ENCODE data around the gene S100A13.
"Not testable (repeated sequence)": the region's sequence is repeated elsewhere in the genome, so short reads cannot be mapped to it uniquely, and the experiment has no call there.

S100A13 gene

GRCh38 chr1:153599847-153600246 lies 27.5 kb downstream of the S100A13 start:
- DNase-seq = no peak

DNA sequence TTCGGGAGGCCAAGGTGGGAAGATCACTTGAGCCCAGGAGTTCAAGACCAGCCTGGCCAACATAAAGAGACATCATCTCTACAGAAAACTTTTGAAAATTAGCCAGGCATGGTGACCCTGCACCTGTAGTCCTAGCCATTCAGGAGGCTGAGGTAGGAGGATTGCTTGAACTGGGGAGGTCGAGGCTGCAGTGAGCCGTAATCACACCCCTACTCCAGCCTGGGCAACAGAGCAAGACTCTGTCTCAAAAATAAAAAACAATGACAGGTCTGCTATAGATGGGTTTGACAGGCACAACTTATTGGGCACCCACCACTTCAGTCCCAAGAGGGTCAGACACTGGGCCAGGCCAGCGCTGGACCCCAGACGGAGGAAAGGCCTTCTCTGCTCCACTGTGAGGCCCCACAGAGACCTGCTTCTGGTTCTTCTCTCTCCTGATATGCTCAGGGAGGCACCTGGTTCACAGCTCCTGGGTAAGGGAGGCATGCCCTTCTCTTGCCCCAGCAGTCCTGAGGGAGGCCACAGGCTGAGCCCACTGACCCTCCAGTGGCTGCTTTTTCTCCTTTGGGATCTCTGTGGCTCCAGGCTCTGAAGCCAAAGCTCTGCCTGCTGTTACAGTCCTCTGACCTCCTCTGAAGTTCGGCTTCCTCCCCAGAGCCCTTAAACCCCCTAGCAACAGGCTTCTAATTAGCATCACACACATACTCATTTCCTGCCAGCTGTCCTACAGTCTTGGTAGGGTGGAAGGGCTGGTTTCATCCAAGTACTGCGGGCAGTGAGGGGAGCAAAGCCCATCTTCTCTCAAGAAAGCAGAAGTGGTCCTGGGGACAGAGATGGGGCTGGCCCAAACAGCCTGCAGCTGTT lies 28.8 kb downstream of the S100A13 start:
- DNase-seq = peak; percentile 21 to 78

DNA sequence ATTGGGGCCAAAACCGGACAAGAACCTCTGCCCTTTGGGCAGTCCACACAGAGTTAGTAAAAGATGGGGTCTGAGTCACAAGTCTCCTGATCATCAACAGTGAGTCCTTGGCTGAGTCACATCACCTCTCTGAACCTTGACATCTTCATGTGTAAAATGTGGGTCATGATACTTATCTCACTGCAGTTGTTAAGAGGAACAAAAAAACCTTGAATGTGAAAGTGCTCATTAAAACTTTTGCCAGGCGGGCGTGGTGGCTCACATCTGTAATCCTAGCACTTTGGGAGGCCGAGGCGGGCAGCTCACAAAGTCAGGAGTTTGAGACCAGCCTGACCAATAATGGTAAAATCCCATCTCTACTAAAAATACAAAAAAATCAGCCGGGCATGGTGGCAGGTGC lies 30.1 kb downstream of the S100A13 start:
- peak in 1 of 2 donors; percentile 15 for DNase-seq

DNA sequence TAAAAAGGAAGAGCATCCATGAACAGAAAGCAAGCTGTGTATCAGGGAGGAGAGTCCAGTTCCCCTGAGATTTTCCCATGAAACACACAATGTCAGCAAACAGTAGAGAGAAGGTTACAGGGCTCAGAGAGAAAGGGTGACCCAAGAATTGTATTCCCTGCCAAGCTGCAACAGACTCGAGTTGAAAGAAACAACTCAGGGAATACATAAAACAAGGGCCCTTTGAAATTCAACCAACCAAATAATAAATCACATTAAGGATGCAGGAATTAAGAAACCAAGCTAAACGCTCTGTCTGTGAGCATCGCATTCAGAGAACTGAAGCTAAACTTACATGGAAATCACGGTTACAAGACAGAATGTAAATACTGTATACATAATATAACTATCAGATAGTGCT lies 34.6 kb downstream of the S100A13 start:
- no peak for DNase-seq

DNA sequence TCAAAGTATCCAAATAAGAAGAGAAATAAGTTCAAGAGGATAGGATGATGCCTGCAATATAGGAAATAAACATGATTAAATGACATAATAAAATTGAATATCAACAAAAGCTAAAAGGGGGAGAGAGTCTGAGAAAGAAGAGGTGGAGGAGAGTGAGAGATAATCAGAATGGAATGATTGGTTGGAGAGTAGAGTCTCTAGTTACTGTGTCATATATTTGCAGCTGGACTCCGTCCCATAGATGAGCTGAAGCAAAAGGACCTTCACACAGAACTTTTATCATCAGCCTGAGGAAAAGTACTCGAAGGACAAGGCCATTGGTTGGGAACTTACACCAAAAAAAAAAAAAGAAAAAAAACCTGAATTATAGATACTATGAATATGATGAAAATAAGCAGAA lies 38.8 kb downstream of the S100A13 start:
- DNase-seq = no peak

GRCh38 chr1:153588033-153588432 lies 39.3 kb downstream of the S100A13 start:
- not testable (repeated sequence) for DNase-seq

GRCh38 chr1:153587314-153587713 lies 40.0 kb downstream of the S100A13 start:
- DNase-seq = no peak

DNA sequence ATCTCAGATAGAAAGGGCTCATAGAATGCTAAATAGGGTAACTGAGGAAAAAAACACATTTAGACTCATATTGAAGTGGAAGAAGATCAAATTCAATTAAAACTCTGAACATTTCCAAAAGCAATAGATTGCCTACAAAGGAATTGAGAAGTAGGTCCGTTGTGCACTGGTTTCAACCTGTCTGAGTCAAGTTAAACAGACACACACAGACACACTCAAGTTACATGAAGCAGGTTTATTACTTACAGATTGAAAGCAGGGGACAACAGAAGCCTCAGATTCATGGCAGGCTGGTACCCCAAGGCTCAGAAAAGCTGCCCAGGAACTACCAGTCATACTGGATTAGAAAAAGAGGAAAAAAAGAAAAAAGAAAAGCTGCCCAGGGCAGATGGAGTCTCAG lies 41.0 kb downstream of the S100A13 start:
- DNase-seq = no peak

GRCh38 chr1:153585006-153585405 lies 42.3 kb downstream of the S100A13 start:
- DNase-seq = no peak

GRCh38 chr1:153583976-153584375 lies 43.3 kb downstream of the S100A13 start:
- no peak for DNase-seq

- not testable (repeated sequence) for DNase-seq
Observed at GRCh38 chr1:153583514-153583913, 43.8 kb downstream of the S100A13 start.

DNA sequence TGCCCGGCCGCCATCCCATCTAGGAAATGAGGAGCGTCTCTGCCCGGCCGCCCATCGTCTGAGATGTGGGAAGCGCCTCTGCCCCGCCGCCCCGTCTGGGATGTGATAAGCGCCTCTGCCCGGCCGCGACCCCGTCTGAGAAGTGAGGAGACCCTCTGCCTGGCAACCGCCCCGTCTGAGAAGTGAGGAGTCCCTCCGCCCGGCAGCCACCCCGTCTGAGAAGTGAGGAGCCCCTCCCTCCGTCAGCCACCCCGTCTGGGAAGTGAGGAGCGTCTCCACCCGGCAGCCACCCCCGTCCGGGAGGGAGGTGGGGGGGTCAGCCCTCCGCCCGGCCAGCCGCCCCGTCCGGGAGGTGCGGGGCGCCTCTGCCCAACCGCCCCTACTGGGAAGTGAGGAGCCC lies 44.5 kb downstream of the S100A13 start:
- not testable (repeated sequence) for DNase-seq

GRCh38 chr1:153578936-153579335 lies 48.4 kb downstream of the S100A13 start:
- no peak for DNase-seq

- DNase-seq = no peak
Observed at GRCh38 chr1:153578490-153578889, 48.8 kb downstream of the S100A13 start.

- no peak for DNase-seq
Observed at GRCh38 chr1:153577624-153578051, 49.7 kb downstream of the S100A13 start.

DNA sequence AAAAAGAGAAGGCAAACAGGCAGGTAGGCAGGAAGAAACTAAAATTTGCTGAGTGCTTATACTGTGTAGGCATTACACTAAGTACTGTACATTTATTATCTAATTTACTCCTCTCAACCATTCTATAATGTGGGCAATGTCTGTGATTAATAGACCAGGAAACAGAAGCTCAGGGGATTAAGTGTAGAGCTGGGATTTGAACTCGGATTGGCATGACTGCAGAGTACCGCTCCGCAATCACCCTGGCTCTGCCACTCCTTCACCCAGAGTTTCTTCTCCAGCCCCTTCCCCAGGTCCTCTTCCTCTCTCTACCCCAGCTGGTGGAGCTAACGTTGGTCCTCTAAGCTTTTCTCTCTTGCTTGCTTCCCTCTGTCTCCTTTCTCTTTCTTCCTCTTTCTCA lies 50.2 kb downstream of the S100A13 start:
- no peak for DNase-seq

- not testable (repeated sequence) for DNase-seq
Observed at GRCh38 chr1:153575497-153575896, 51.8 kb downstream of the S100A13 start.

DNA sequence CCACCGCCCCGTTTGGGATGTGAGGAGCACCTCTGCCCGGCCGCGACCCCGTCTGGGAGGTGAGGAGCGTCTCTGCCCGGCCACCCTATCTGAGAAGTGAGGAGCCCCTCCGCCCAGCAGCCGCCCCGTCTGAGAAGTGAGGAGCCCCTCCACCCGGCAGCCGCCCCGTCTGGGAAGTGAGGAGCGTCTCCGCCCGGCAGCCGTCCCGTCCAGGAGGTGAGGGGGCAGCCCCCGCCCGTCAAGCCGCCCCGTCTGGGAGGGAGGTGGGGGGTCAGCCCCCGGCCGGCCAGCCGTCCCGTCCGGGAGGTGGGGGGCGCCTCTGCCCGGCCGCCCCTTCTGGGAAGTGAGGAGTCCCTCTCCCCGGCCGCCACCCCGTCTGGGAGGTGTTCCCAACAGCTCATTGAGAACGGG lies 52.2 kb downstream of the S100A13 start:
- not testable (repeated sequence) for DNase-seq

DNA sequence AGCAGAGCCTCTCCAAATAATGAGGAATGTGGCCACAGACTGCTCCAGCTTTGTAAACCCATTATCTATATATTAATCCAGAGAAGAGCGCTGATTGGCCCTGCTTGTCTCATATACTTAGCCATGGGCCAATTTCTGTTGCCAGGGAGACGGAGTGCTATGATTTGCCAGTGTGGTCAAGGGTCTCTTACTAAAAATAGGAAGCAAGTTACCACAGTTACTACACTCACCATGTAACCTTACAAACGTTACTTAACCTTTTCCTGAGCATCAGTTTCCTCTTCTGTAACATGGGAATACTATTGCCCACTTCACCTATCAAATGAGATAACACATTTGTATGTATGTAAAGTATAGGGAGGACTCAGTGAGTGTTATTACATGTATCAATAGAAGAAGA lies 54.0 kb downstream of the S100A13 start:
- no peak for DNase-seq

DNA sequence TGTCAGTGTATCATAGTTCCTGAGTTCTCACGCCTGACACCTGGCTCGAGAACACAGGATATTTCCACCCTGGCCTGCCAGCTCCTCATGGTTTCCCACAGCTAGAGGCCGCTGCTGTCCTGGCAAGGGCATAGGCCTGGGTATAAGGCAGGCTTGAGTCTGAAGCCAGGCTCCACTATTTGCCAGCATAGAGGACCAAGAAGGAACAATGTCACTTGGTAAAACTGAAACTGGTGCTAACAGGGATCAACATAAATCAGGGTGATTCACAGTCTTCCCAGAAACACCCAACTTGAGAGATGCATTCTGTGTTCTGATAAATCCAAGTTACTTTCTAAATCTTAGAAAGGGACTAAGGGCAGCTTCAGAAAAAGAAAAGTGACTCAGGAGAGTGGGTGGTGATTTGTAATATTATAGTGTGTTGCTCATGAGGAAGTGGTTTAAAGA lies 54.7 kb downstream of the S100A13 start:
- peak; percentile 54 to 71 for DNase-seq

DNA sequence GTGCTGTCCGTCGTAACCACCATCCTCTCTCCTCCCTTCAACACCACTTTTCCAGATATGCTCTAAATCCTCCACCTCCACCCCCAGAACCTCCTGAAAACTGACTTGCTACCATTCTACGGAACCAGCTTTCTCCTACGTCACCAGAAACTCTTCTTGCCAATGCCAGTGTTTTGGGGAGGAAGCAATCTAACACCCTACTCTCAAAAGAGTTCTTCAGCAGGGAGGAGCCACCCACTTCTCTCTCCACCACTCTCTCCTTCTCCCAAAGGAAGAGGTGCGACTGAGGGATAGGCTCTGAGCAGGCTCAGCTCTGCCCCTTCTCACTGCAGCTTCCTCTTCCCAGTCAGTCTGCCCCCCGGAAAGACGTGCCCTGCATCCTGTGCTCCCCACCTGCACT lies 55.6 kb downstream of the S100A13 start:
- no peak for DNase-seq

DNA sequence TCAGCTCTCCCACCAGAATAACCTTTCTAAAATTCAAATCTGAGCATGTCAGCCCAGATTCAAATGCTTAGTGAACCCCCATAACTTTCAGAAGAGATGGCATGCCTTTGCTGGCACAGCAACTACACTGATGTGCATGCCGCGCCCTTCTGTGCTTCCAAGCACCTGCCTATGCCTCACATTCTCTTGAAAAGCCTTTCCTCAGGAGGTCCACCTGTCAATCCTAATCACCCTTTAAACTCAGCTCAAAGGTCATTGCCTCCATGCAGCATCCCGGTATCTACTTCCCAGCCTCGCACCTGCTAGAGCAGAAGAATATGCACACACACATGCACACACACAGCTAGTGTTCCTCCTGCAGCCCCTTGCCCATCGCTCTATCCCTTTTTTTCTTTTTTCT lies 56.4 kb downstream of the S100A13 start:
- DNase-seq = no peak

DNA sequence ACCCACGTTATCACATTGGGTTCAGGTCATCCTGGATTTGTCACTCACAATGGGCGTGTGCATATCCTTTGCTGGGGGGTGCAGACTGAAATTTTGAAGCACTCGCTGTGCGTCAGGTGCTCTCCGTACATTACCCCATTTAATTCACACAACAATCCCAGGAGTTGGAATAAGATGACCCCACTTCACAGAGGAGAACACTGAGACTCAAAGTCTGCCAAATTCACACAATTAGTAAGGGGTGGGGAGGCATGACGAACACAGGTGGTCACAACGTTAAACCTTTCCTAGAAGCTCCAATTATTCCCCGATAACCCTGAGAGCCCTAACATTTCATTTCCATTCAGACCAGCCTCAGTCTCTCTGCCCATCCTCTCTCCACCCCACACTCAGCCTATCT lies 57.8 kb downstream of the S100A13 start:
- no peak for DNase-seq

Measured in CD4-positive, alpha-beta T cell treated with Interleukin-4 for 1 hour (primary cell).